ENCODE results near the gene TRAPPC12. TPM values are rescaled to one million over a fixed set of nuclear protein-coding genes. Genes with fewer than 3 reads are reported as not detected.

TRAPPC12 gene
- total RNA-seq, 4 donors from 2014 or later = 93.0 to 198 (median 108) TPM

DNA sequence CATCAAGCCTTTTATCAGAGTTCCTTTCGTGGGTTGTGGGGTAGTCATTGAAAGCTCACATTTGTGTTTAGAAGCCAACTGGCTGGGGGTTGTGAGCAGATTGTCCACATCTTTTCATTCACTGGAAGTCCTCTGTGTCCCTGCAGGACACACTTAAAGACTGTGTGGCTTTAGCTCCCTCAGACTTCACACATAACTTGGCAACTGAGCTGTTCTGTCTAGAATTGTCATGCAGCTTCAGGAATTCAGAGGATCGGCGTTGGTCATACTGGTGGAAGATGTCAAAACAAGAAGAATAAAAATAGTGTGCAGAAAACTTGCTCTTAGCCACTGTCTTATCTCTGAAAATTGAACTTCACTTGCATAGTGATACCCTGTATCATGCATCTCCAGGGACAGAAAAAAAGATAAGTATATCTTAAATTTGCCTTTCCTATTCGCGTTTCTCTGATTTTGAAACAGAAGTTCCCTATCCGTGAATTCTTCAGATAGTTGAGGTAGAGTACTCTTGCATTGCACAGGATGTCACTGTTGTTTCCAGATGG lies 49.6 kb downstream of the TRAPPC12 start:
- Histone ChIP-seq H3K27me3 (no peaks in the 10 kb centered on the region), H3K9me3 (no peaks in the 10 kb centered on the region), H3K4me1 (peaks cover 8 to 9% of the 10 kb centered on the region in 2 donors), H3K27ac (no peak overlapping the region), H3K36me3 (peaks cover 15 to 18% of the 10 kb centered on the region in 2 donors), H3K4me3 (replicated peaks in 1 of 3) (no peak overlapping the region)
- TF ChIP-seq POLR2A (IDR thresholded peaks at IDR 0.05) = no peak
- TF ChIP-seq, protein P1, sequence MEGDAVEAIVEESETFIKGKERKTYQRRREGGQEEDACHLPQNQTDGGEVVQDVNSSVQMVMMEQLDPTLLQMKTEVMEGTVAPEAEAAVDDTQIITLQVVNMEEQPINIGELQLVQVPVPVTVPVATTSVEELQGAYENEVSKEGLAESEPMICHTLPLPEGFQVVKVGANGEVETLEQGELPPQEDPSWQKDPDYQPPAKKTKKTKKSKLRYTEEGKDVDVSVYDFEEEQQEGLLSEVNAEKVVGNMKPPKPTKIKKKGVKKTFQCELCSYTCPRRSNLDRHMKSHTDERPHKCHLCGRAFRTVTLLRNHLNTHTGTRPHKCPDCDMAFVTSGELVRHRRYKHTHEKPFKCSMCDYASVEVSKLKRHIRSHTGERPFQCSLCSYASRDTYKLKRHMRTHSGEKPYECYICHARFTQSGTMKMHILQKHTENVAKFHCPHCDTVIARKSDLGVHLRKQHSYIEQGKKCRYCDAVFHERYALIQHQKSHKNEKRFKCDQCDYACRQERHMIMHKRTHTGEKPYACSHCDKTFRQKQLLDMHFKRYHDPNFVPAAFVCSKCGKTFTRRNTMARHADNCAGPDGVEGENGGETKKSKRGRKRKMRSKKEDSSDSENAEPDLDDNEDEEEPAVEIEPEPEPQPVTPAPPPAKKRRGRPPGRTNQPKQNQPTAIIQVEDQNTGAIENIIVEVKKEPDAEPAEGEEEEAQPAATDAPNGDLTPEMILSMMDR (IDR thresholded peaks at IDR 0.05) = no peak
- DNase-seq = no peak
- intact Hi-C loops (cut with DNase I) = no loop called here
- 86 to 88% methylated on average over 6 of the region's 6 CpGs for WGBS, 2 donors

DNA sequence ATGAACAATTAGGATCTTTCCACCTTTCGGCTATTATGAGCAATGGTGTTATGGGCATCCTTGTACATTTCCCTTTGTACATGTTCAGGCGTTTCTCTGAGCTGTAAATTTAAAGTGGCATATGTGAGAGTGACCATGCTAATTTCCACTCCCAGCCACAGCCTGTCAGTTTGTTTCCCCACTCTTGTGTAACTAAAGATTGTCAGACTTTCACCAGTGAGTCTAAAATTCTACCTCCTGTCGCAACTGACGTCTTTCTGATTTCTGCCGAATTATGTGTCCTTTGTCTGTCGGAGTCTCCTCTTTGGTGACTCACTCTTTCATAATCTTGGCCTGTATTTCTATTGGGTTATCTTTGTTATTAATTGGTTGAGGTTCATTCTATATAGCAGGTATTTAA lies 50.7 kb downstream of the TRAPPC12 start:
- Histone ChIP-seq H3K27ac (no peak overlapping the region), H3K4me1 (peaks cover 8 to 9% of the 10 kb centered on the region in 2 donors), H3K27me3 (no peaks in the 10 kb centered on the region), H3K9me3 (no peaks in the 10 kb centered on the region), H3K36me3 (peaks cover 14 to 19% of the 10 kb centered on the region in 2 donors), H3K4me3 (replicated peaks in 1 of 3) (no peak overlapping the region)
- TF ChIP-seq POLR2A (IDR thresholded peaks at IDR 0.05) = no peak
- TF ChIP-seq, protein P1 (IDR thresholded peaks at IDR 0.05) = no peak
- no peak for DNase-seq
- intact Hi-C loops (cut with DNase I) = no loop called here
- 93 to 97% methylated on average over 6 of the region's 6 CpGs for WGBS, 2 donors

DNA sequence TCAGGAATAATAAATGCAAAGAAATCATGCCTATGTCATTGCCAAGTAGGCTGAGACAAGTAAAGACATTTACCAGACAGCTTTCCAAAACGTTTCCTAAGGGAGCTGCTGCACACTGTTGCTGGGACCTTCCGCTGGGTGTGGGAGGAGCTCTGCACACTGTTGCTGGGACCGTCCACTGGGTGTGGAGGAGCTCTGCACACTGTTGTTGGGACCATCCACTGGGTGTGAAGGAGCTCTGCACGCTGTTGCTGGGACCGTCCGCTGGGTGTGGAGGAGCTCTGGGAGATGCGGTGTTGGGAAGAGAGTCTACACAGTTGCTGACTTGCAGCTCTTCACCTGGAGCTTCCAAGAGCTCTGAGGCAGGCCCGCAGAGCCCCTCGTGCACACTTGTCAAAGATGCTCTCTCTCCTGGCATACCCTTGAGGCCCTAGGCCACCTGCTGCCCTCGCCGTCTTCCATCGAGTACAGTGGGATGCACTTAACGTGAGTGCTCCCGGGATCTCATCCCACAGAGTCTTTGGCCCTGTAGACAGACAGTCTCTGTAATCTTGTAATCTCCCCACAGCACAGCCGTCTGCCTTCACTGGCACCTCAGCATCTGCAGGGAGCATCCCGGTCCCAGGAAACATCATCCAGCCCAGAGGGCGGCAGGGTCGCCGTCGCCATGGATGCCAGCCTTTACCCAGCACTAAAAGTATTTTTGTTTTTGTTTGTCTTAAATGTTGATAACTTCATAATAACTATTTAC lies 51.4 kb downstream of the TRAPPC12 start:
- H3K36me3 ChIP-seq = peaks cover 12 to 19% of the 10 kb centered on the region in 2 donors
- WGBS, 2 donors = 88 to 89% methylated on average over 17 to 20 of the region's 20 CpGs
- TF ChIP-seq, protein P1 (IDR thresholded peaks at IDR 0.05) = no peak
- TF ChIP-seq POLR2A (IDR thresholded peaks at IDR 0.05) = no peak

DNA sequence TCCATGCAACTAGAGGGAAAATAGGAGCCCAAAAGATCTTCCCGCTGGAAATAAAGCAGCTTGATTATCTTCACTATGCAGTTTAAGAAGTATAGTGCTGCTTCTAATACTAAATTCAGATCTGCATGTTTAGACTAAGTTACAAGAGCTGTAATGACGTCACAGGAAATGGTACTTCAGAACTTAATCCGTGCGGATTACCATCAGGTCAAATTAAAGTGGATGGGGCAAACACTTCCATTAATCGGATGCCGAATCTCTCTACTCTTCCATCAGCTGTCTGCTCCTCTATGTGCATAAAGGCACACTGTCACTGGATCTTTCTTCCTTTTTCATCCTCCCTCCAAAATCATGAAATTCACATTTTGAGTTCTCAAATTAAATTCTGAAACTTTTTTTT lies 52.6 kb downstream of the TRAPPC12 start:
- peaks cover 6 to 15% of the 10 kb centered on the region in 2 donors for H3K36me3 ChIP-seq
- no peaks in the 10 kb centered on the region for H3K9me3 ChIP-seq
- no peak for DNase-seq
- intact Hi-C loops (cut with DNase I) = no loop called here
- TF ChIP-seq POLR2A (IDR thresholded peaks at IDR 0.05) = no peak
- TF ChIP-seq, protein P1 (IDR thresholded peaks at IDR 0.05) = no peak
- H3K4me1 ChIP-seq = peaks cover 8 to 9% of the 10 kb centered on the region in 2 donors
- H3K27me3 ChIP-seq = no peaks in the 10 kb centered on the region
- no peak overlapping the region for H3K4me3 ChIP-seq (replicated peaks in 1 of 3)
- WGBS, 2 donors = 90 to 91% methylated on average over 6 of the region's 6 CpGs
- H3K27ac ChIP-seq = peak overlapping the region in 1 of 3 donors; percentile 85

More for the DNA sequence above, 51.4 kb downstream of the TRAPPC12 start:
- peaks cover 8 to 9% of the 10 kb centered on the region in 2 donors for H3K4me1 ChIP-seq
- no peaks in the 10 kb centered on the region for H3K9me3 ChIP-seq
- intact Hi-C loops (cut with DNase I) = no loop called here
- H3K27me3 ChIP-seq = no peaks in the 10 kb centered on the region
- no peak overlapping the region for H3K27ac ChIP-seq
- no peak overlapping the region for H3K4me3 ChIP-seq (replicated peaks in 1 of 3)
- no peak for DNase-seq

Data from thyroid gland (tissue), 4 donors.